Stimulated activated CD8-positive, alpha-beta memory T cell treated with anti-CD3 and anti-CD28 coated beads, Interleukin-7, amount 100 ng/mL, for 1 hour (primary cell): Measurements from ENCODE around the gene DNAH8.

Experiments used
- DNase-seq, 2 donors: peaks; one replicate each; pipeline ENCODE4 v3.0.0-alpha.2; 2020; ENCODE audit warnings: low read depth in 2 of 2

DNAH8 gene

GRCh38 chr6:38796850-38797249 is 81.7 kb downstream of the DNAH8 start:
- no peak for DNase-seq

GRCh38 chr6:38797391-38797790 is 82.3 kb downstream of the DNAH8 start:
- DNase-seq, result no peak

- no peak for DNase-seq
These were observed 84.5 kb downstream of the DNAH8 start for GRCh38 chr6:38799529-38800184.

- DNase-seq, result no peak
These were observed 86.2 kb downstream of the DNAH8 start for GRCh38 chr6:38801305-38801704.

GRCh38 chr6:38802497-38802896 is 87.4 kb downstream of the DNAH8 start:
- DNase-seq, result no peak

GRCh38 chr6:38803129-38803528 is 88.0 kb downstream of the DNAH8 start:
- DNase-seq, result no peak

- DNase-seq, result no peak
These were observed 89.2 kb downstream of the DNAH8 start for GRCh38 chr6:38804358-38804757.

GRCh38 chr6:38805127-38805655 is 90.1 kb downstream of the DNAH8 start:
- DNase-seq, result no peak

GRCh38 chr6:38805692-38806091 is 90.6 kb downstream of the DNAH8 start:
- no peak for DNase-seq

- no peak for DNase-seq
These were observed 91.2 kb downstream of the DNAH8 start for GRCh38 chr6:38806271-38806670.

GRCh38 chr6:38806833-38807232 is 91.7 kb downstream of the DNAH8 start:
- DNase-seq, result no peak

GRCh38 chr6:38808039-38808438 is 92.9 kb downstream of the DNAH8 start:
- no peak for DNase-seq

- DNase-seq, result no peak
These were observed 98.1 kb downstream of the DNAH8 start for GRCh38 chr6:38813041-38813823.

GRCh38 chr6:38814761-38815160 is 99.7 kb downstream of the DNAH8 start:
- DNase-seq, result no peak

GRCh38 chr6:38815250-38815649 is 100.1 kb downstream of the DNAH8 start:
- DNase-seq, result no peak

GRCh38 chr6:38818691-38819090 is 103.6 kb downstream of the DNAH8 start:
- no peak for DNase-seq

- no peak for DNase-seq
These were observed 107.9 kb downstream of the DNAH8 start for GRCh38 chr6:38822963-38823362.

- DNase-seq, result no peak
These were observed 109.3 kb downstream of the DNAH8 start for GRCh38 chr6:38824243-38824894.

- DNase-seq, result no peak
These were observed 111.9 kb downstream of the DNAH8 start for GRCh38 chr6:38827024-38827423.

- DNase-seq, result no peak
These were observed 116.8 kb downstream of the DNAH8 start for GRCh38 chr6:38831865-38832264.

- DNase-seq, result no peak
These were observed 118.2 kb downstream of the DNAH8 start for GRCh38 chr6:38833320-38833719.

GRCh38 chr6:38836585-38836984 is 121.5 kb downstream of the DNAH8 start:
- no peak for DNase-seq

- DNase-seq, result no peak
These were observed 122.0 kb downstream of the DNAH8 start for GRCh38 chr6:38837101-38837500.
